Stimulated activated CD4-positive, alpha-beta T cell treated with anti-CD3 and anti-CD28 coated beads, Interleukin-1b, Interleukin-23, amount 100 ng/mL, for 4 hours (primary cell): ENCODE results near the gene SERPINB13.

ENCODE experiments used
- DNase-seq, 2 donors: peaks; one replicate each; pipeline ENCODE4 v3.0.0-alpha.2; 2020; ENCODE audit warnings: low read depth in 2 of 2

The SERPINB13 gene

DNA sequence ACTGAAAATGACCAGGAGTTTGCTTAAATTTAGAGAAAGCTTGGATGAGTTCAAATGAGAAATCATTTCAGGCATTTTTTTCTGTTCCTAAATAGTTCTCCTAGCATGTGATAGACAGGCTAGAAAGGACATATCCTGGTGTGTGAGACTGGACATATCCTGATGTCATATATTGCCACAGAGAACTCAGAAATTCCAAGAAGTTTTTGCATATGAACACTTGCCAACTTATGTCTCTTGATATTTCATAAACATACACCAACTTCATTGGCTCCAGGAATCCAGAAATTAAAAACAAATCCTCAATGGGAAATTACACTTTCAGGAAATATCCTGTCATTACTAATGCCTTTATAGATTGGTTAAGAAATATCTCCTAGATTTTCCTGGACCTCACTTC is 59.8 kb downstream of the SERPINB13 start:
- no peak for DNase-seq

- no peak for DNase-seq
Observed at GRCh38 chr18:63648241-63648640, 61.1 kb downstream of the SERPINB13 start.
